Spleen (tissue), 7 donors: ENCODE data around the gene GEMIN2.
"Not testable (repeated sequence)": the region's sequence is repeated elsewhere in the genome, so short reads cannot be mapped to it uniquely, and the experiment has no call there.

ENCODE experiments used
- CTCF ChIP-seq, 11 experiments: fragments of 200-600 bp in 7 of 11; fragments of 450-650 bp in 4 of 11; sonication (generic) in 4 of 11; IDR thresholded peaks in 8 of 11; conservative IDR thresholded peaks in 3 of 11; 1 replicate in 7 of 11; 2 replicates in 4 of 11; pipeline versions ENCODE4 v1.4.0 to v1.8.0; 2016 to 2021; ENCODE audit warnings: antibody characterized with exemption in 11 of 11, inconsistent platforms in 4 of 11, mild to moderate bottlenecking in 1 of 11
- POLR2AphosphoS5 ChIP-seq, 3 donors: sonication (generic); formaldehyde crosslinking; IDR thresholded peaks; one replicate each; pipeline ENCODE4 v1.5.1; 2017; ENCODE audit warnings: antibody characterized with exemption in 3 of 3
- donor health status: DM: no; HTN: no; CAD: no; lungs with moderate emphysema.
- donor health status: DM: no; HTN: no; CAD: no.
- donor health status: DM: no; HTN: no; CAD: no.

DNA sequence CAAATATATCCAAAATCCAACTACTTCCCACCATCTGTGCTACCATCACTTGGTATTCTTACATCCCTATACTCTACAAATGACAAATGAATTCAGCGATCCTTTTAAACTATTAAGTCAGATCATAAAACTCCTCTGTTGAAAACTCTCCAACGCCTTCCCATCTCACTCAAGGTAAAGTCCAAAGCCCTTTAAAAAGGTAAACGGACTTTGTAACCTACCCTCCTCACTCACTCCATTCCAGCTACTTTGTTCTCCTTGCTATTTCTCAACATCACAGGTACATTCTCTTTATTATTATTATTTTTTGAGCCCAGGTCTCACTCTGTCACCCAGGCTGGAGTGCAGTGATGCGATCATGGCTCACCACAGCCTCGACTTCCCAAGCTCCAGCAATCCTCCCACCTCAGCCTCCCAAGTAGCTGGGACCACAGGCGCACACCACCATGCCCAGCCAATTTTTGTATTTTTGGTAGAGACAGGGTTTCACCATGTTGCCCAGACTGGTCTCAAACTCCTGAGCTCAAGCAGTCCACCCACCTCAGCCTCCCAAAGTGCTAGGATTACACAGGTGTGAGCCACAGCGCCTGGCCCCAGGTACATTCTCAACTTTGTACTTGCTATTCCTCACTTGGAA lies 44.8 kb upstream of the GEMIN2 start:
- not testable (repeated sequence) for TF ChIP-seq CTCF (IDR thresholded peaks at IDR 0.05 in 8 of 11, conservative IDR thresholded peaks at IDR 0.05 in 3 of 11); POLR2AphosphoS5 (IDR thresholded peaks at IDR 0.05)
